GM23338 (cell line): Measurements from ENCODE around the gene SYPL1. TPM values are rescaled to one million over a fixed set of nuclear protein-coding genes. Genes with fewer than 3 reads are reported as not detected.

Experiments
- CTCF ChIP-seq, 2 experiments: fragments of 200-600 bp in 1 of 2; sonication (generic) in 1 of 2; conservative IDR thresholded peaks; 2 replicates each; pipeline versions ENCODE4 v1.5.1 to v1.6.1; 2016 to 2017; ENCODE audit warnings: antibody characterized with exemption in 2 of 2, low read depth in 2 of 2, mild to moderate bottlenecking in 2 of 2, moderate library complexity in 1 of 2
- EZH2phosphoT487 ChIP-seq: fragments of 200-600 bp; sonication (generic); IDR thresholded peaks from one replicate; pipeline ENCODE4 v1.8.1; 2018; ENCODE audit warnings: antibody characterized with exemption; ENCODE audit not compliant: unreplicated experiment
- JUNB ChIP-seq: IDR thresholded peaks from one replicate; pipeline ENCODE4 v1.6.1; 2016; ENCODE audit warnings: antibody characterized with exemption; ENCODE audit not compliant: unreplicated experiment
- NANOG ChIP-seq: IDR thresholded peaks from 2 replicates; pipeline ENCODE4 v1.6.1; 2016; ENCODE audit warnings: antibody characterized with exemption, borderline replicate concordance
- POLR2AphosphoS5 ChIP-seq: IDR thresholded peaks from 2 replicates; pipeline ENCODE4 v1.6.1; 2016; ENCODE audit warnings: antibody characterized with exemption, low read depth
- REST ChIP-seq: IDR thresholded peaks from one replicate; pipeline ENCODE4 v1.6.1; 2018; ENCODE audit warnings: antibody characterized with exemption; ENCODE audit not compliant: unreplicated experiment
- STAT1 ChIP-seq: IDR thresholded peaks from one replicate; pipeline ENCODE4 v1.6.1; 2016; ENCODE audit warnings: antibody characterized with exemption; ENCODE audit not compliant: unreplicated experiment
- ZNF114 ChIP-seq: fragments of 250-450 bp; sonication (Bioruptor Pico); IDR thresholded peaks from 2 replicates; pipeline ENCODE4 v1.5.0; 2020; ENCODE audit warnings: mild to moderate bottlenecking, moderate library complexity
- ZNF331 ChIP-seq: fragments of 250-450 bp; sonication (Bioruptor Pico); IDR thresholded peaks from 2 replicates; pipeline ENCODE4 v1.5.0; 2020; ENCODE audit warnings: low read depth, mild to moderate bottlenecking, moderate library complexity
- ZNF462 ChIP-seq: fragments of 250-450 bp; sonication (Bioruptor Pico); IDR thresholded peaks from 2 replicates; pipeline ENCODE4 v1.5.0; 2020; ENCODE audit warnings: mild to moderate bottlenecking, moderate library complexity
- polyA plus RNA-seq: library from polyadenylated mRNA; unstranded; fragments of >200 nt; fragmentation: Nextera tagmentation; extraction: Ambion mirVana; gene quantifications from 2 replicates; pipeline ENCODE4 v1.2.1, GENCODE V29; 2016
- total RNA-seq: library from RNA; depleted of rRNA; stranded (reverse); fragments of >200 nt; shearing (Covaris generic); gene quantifications from 2 replicates; pipeline ENCODE4 v1.2.3, GENCODE V29; 2014

Gene SYPL1
- total and polyA plus RNA-seq, 2 experiments from 2014 or later: 39.3 to 52.7 TPM

- TF ChIP-seq ZNF462 (CRISPR knock-in tag) (no peak), POLR2AphosphoS5 (no peak), CTCF (conservative IDR thresholded peaks at IDR 0.05; ENCODE audit: low read depth in 2 of 2) (no peak), NANOG (no peak), REST (no peak), ZNF331 (no peak), ZNF114 (no peak), JUNB (no peak), EZH2phosphoT487 (no peak), STAT1 (no peak)
These were observed 57.8 kb downstream of the SYPL1 start (continued) for GRCh38 chr7:106054156-106054910.
